Ecto neural progenitor cell (in vitro differentiated cells): Measurements from ENCODE around the gene BLACAT1.
"Not testable (repeated sequence)": the region's sequence is repeated elsewhere in the genome, so short reads cannot be mapped to it uniquely, and the experiment has no call there.

ENCODE experiments used
- DNase-seq: peaks from one replicate; pipeline ENCODE4 v3.0.0-alpha.2; 2018; ENCODE audit warnings: low spot score

The BLACAT1 gene

DNA sequence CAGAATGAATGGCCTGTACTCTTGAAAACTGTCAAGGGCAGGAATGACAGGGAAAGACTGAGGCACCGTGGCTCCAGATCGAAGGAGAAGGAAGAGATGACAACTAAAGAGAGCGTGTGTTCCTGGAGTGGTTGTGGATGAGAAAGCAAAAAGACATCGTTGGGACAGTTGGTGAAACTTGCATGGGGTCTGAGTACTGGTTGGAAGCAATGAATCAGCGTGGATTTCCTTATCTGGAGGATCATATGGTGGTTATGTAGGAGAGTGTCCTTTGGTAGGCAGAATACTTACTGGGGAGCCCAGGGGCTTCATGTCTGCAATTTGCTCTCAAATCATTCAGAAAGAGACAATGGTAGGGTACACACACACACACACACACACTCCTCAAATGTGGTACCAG is 47.9 kb downstream of the BLACAT1 start:
- DNase-seq, result no peak

DNA sequence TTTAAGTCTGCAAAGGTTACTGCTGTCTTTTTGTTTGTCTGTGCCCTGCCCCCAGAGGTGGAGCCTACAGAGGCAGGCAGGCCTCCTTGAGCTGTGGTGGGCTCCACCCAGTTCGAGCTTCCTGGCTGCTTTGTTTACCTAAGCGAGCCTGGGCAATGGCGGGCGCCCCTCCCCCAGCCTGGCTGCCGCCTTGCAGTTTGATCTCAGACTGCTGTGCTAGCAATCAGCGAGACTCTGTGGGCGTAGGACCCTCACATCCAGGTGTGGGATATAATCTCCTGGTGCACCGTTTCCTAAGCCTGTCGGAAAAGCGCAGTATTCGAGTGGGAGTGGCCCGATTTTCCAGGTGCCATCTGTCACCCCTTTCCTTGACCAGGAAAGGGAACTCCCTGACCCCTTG is 49.6 kb downstream of the BLACAT1 start:
- not testable (repeated sequence) for DNase-seq
